NB4 (cell line): Measurements from ENCODE around the gene RIOK1.
"Not testable (repeated sequence)": the region's sequence is repeated elsewhere in the genome, so short reads cannot be mapped to it uniquely, and the experiment has no call there.

ENCODE experiments used
- DNase-seq: peaks from one replicate; pipeline ENCODE4 v3.0.0; 2010; ENCODE audit warnings: low read depth
- H3K4me3 ChIP-seq: one replicate; pipeline ENCODE4 v1.5.1; 2011; ENCODE audit warnings: mild to moderate bottlenecking, low read depth, low read length, moderate library complexity
- MYC ChIP-seq: IDR thresholded peaks from 2 replicates; pipeline ENCODE4 v1.6.1; 2011; ENCODE audit warnings: low read depth, low read length
- POLR2A ChIP-seq: IDR thresholded peaks from 2 replicates; pipeline ENCODE4 v1.6.1; 2011; ENCODE audit warnings: mild to moderate bottlenecking; ENCODE audit not compliant: insufficient read length; ENCODE audit errors: extremely low read depth
- TF ChIP-seq, protein P1 (sequence below): IDR thresholded peaks from 2 replicates; pipeline ENCODE4 v1.6.1; 2011; ENCODE audit warnings: low read depth, low read length
- TF ChIP-seq, protein P2 (sequence below): IDR thresholded peaks from one replicate; pipeline ENCODE4 v1.5.1; 2012; ENCODE audit warnings: low read depth, low read length

RIOK1 gene

DNA sequence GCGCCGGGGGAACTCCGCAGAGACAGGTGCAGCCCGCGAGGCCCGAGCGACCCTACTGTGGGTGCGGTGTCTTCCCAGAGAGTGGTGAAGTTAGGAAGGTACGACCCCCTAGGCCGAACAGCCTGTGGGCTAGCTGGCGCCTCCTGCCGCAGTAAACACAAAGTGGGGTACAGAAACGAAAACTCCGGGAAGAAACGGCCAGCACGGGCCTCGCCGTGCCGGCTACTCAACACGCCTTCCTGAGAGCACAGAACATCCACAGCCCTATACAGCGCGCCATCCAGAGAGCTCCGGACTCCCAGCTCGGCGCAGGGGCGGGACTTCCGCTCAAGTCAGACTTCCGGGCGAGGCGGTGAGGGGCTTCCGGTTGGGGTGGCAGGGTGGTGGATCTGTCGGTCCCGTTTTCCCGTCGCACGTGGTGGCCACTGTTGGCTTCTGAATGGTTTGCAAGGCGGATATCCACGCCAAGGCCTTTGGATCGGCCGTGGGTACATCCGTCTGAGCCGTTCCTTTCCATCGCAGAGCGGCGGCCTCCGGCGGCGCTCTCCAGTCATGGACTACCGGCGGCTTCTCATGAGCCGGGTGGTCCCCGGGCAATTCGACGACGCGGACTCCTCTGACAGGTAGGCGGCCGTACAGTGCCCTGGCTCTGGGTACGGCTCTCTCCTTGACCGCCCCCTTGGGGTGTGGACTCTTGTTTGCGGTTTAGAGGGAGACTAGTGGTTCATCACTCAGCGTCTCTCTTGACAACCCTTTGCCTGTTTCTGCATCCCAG is at the start of gene RIOK1, which contains the start of gene CAGE1:
TSS of gene RIOK1 (plus strand) at position 358 of the 775 bp plus-strand sequence. CDS start at position 553, 195 bp downstream.
TSS of gene CAGE1 (minus strand) at position 292 of the 775 bp plus-strand sequence. CDS start 2,569 bp downstream, outside the sequence.
- TF ChIP-seq MYC, result peak; percentile 98
- peak; percentile 85 for TF ChIP-seq POLR2A
- TF ChIP-seq, protein P1, sequence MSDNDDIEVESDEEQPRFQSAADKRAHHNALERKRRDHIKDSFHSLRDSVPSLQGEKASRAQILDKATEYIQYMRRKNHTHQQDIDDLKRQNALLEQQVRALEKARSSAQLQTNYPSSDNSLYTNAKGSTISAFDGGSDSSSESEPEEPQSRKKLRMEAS, result peak; percentile 97
- TF ChIP-seq, protein P2, sequence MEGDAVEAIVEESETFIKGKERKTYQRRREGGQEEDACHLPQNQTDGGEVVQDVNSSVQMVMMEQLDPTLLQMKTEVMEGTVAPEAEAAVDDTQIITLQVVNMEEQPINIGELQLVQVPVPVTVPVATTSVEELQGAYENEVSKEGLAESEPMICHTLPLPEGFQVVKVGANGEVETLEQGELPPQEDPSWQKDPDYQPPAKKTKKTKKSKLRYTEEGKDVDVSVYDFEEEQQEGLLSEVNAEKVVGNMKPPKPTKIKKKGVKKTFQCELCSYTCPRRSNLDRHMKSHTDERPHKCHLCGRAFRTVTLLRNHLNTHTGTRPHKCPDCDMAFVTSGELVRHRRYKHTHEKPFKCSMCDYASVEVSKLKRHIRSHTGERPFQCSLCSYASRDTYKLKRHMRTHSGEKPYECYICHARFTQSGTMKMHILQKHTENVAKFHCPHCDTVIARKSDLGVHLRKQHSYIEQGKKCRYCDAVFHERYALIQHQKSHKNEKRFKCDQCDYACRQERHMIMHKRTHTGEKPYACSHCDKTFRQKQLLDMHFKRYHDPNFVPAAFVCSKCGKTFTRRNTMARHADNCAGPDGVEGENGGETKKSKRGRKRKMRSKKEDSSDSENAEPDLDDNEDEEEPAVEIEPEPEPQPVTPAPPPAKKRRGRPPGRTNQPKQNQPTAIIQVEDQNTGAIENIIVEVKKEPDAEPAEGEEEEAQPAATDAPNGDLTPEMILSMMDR, result no peak
- peak; percentile 99 for DNase-seq

DNA sequence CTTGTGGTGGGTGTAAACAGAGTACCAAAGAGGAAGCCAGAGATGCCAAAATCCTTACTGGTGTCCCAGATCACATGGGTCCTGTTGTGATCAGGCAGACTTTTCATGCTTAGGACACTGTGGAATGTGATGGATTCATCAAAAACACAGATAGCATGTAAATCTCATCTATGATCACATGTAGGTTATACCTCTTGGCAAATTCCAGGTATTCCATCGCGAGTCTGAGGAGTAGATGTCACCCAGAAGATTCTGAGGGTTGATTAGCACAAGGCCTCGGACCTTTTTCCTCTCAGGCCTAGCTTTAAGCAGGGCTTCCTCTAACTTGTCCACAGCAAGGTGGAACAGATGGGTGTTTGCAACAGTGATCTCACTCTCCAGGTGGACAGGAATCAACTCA is 48.3 kb upstream of the RIOK1 start:
- no peak for TF ChIP-seq MYC
- no peak for TF ChIP-seq POLR2A
- TF ChIP-seq, protein P1, result no peak
- TF ChIP-seq, protein P2, result no peak
- DNase-seq, result no peak
- no peak overlapping the region for H3K4me3 ChIP-seq

More for the DNA sequence above, at the start of gene RIOK1, which contains the start of gene CAGE1:
- H3K4me3 ChIP-seq, result peak within 1 kb of the TSS; percentile 82

DNA sequence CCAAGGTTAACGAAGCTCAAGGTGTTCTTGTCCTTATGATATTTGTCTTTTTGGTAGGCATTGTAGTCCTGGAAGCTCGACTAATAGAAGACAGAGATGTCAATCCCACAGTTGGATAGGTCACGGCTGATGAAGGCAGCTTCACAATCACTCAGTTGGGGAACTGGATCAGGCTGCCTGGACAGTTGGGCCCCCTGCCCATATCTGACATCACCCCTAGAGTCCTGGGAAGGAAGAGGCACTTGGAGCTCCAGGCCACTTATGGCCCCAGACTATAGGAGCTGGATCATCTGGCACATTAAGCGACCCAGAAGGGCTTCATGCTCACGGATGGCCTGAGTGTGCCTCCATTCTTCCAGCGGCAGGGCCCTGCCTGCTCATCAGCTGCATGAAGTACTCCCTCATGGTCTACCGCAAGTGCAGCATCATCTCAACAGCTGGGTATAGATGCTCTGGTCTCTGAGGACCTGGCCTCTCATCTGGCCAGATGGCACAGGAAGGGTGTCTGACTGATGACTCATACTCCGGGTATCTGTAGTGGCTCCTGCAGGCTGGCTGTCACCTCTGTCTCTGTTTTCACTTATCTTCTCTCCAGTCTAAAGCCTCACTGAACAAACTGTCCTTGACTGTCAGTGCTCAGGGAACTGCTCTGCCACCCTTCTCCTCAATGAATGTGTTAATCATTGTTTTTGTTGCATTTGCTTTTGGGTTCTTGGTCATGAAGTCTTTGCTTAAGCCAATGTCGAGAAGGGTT is 47.4 kb upstream of the RIOK1 start:
- no peak overlapping the region for H3K4me3 ChIP-seq
- TF ChIP-seq POLR2A (no peak), MYC (no peak)
- TF ChIP-seq, protein P1, result no peak
- TF ChIP-seq, protein P2, result no peak
- peak; percentile 70 for DNase-seq

DNA sequence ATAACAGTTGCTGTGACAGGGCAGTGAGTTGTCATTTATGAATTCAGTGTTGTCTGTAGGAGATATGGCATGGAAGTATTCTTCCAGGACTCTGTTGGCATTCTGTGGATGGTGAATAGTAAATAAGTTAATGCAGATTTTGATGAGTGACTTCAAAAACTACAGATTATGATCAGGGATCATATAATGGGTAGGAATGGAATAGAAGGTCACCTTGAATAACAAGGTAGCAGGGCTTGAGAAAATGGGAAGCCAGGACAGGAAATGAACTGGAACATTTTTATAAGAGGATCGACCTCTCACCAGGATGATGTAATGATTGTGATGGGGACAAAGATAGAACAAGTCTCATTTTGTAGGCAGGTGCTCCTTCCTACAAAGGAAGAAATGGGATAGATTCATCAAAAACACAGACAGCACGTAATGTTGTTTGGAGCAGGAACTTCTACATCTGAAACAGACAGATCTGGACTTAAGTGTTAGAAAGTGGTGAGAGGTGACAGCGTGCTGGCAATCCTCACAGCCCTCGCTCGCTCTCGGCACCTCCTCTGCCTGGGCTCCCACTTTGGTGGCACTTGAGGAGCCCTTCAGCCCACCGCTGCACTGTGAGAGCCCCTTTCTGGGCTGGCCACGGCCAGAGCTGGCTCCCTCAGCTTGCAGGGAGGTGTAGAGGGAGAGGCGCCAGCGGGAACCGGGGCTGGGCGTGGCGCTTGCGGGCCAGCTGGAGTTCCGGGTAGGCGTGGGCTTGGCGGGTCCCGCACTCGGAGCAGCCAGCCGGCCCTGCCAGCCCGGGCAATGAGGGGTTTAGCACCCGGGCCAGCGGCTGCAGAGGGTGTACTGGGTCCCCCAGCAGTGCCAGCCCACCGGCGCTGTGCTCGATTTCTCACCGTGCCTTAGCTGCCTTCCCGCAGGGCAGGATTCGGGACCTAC is 45.8 kb upstream of the RIOK1 start:
- TF ChIP-seq, protein P2, result no peak
- TF ChIP-seq, protein P1, result no peak
- TF ChIP-seq MYC (no peak), POLR2A (no peak)
- H3K4me3 ChIP-seq, result no peak overlapping the region
- DNase-seq, result no peak

DNA sequence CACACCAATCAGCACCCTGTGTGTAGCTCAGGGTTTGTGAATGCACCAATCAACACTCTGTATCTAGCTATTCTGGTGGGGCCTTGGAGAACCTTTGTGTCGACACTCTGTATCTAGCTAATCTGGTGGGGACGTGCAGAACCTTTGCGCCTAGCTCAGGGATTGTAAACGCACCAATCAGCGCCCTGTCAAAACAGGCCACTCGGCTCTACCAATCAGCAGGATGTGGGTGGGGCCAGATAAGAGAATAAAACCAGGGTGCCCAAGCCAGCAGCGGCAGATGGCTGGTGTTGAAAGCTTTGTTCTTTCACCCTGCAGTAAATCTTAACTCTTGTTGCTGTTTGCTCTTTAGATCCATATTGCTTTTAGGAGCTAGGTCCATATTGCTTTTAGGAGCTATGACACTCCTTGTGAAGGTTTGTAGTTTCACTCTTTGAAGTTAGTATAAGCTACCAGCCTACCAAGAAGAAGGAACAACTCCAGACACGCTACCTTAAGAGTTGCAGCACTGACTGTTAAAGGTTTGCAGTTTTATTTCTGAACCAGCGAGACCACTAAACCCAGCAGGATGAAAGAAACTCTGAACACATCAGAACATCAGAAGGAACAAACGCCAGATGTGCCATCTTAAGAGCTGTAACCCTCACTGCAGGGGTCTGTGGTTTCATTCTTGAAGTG is 44.7 kb upstream of the RIOK1 start:
- H3K4me3 ChIP-seq, DNase-seq: not testable (repeated sequence)

DNA sequence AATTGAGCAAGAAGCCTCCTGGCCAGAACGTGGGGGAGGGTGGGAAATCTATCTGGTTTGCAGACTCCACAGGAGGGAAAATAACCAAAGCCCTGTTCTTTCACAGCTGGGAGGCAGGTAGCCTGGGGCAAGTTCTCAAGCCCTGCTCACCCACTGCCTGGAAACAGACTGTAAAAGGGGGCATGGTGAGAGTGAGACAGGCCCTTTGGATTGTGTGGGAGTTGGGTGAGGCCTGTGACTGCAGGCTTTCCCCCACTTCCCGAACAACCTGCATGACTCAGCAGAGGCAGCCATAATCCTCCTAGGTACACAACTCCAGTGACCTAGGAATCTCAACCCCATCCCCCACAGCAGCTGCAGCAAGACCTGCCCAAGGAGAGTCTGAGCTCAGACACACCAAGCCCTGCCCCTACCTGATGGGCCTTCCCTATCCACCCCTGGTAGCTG is 42.0 kb upstream of the RIOK1 start:
- peak; percentile 59 for DNase-seq
- H3K4me3 ChIP-seq, result not testable (repeated sequence)

DNA sequence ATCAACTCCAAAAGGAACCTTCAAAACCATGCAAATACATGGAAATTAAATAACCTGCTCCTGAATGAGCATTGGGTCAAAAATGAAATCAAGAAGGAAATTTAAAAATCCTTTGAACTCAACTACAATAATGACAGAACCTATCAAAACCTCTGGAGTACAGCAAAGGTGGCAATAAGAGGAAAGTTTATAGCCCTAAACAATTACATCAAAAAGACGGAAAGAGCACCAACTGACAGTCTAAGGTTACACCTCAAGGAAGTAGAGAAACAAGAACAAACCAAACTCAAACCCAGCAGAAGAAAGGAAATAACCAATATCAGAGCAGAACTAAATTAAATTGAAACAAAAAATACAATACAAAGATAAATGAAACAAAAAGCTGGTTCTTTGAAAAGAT is 39.0 kb upstream of the RIOK1 start:
- DNase-seq, H3K4me3 ChIP-seq: not testable (repeated sequence)

DNA sequence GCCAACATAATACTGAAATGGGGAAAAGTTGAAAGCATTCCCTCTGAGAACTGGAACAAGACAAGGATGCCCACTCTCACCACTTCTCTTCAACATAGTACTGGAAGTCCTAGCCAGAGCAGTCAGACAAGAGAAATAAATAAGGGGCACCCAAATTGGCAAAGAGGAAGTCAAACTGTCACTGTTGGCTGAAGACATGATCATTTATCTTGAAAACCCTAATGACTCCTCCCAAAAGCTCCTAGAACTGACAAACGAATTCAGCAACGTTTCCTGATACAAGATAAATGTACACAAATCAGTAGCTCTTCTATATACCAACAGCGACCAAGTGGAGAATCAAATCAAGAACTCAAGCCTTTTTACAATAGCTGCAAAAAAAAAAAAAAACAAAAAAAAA is 37.7 kb upstream of the RIOK1 start:
- not testable (repeated sequence) for H3K4me3 ChIP-seq, DNase-seq
